A549 (cell line): Measurements from ENCODE around the gene PPP1R3C.

Source experiments
- CTCF ChIP-seq: fragments of >200 bp; sonication (Bioruptor Twin); formaldehyde crosslinking; IDR thresholded peaks from 3 replicates; pipeline ENCODE4 v1.5.1; 2016
- FOSL2 ChIP-seq, 2 experiments: fragments of 450-650 bp in 1 of 2; fragments of >200 bp in 1 of 2; sonication (Bioruptor Twin) in 1 of 2; formaldehyde crosslinking; IDR thresholded peaks; 2 replicates each; pipeline versions ENCODE4 v1.5.0 to v1.6.1; 2016 to 2020; ENCODE audit warnings: mild to moderate bottlenecking in 1 of 2, moderate library complexity in 1 of 2
- POLR2AphosphoS2 ChIP-seq: conservative IDR thresholded peaks from 2 replicates; pipeline ENCODE4 v1.6.1; 2012; ENCODE audit warnings: low read length, improper control_type of control experiment, inconsistent platforms
- RARB ChIP-seq: fragments of 250-450 bp; sonication (Bioruptor Pico); IDR thresholded peaks from 2 replicates; pipeline ENCODE4 v1.8.0; 2021; ENCODE audit warnings: mild to moderate bottlenecking, moderate library complexity
- RCOR1 ChIP-seq: fragments of 150-350 bp; IDR thresholded peaks from 2 replicates; pipeline ENCODE4 v1.6.1; 2014; ENCODE audit warnings: antibody characterized with exemption, low read length, low read depth
- RNF2 ChIP-seq: fragments of 200-600 bp; sonication (generic); IDR thresholded peaks from 2 replicates; pipeline ENCODE4 v1.6.1; 2016; ENCODE audit warnings: low read depth, mild to moderate bottlenecking, antibody characterized with exemption, moderate library complexity, borderline replicate concordance
- TFCP2L1 ChIP-seq: fragments of 250-450 bp; sonication (Bioruptor Pico); IDR thresholded peaks from 2 replicates; pipeline ENCODE4 v1.5.0; 2021; ENCODE audit warnings: mild to moderate bottlenecking
- ZC3H11A ChIP-seq: fragments of 450-650 bp; IDR thresholded peaks from 2 replicates; pipeline ENCODE4 v1.6.1; 2014; ENCODE audit warnings: antibody characterized with exemption, mild to moderate bottlenecking
- ZFP36 ChIP-seq: fragments of 450-650 bp; IDR thresholded peaks from 2 replicates; pipeline ENCODE4 v1.6.1; 2014; ENCODE audit warnings: borderline replicate concordance; ENCODE audit not compliant: partially characterized antibody
- TF ChIP-seq, protein P1 (sequence below): fragments of 450-650 bp; IDR thresholded peaks from 2 replicates; pipeline ENCODE4 v1.6.1; 2014; ENCODE audit warnings: antibody characterized with exemption
- TF ChIP-seq, protein P2 (sequence below): IDR thresholded peaks from 2 replicates; pipeline ENCODE4 v1.6.1; 2012

GRCh38 chr10:91593366-91593765, 39.5 kb downstream of the PPP1R3C start:
- TF ChIP-seq CTCF, result no peak
- TF ChIP-seq, protein P1, sequence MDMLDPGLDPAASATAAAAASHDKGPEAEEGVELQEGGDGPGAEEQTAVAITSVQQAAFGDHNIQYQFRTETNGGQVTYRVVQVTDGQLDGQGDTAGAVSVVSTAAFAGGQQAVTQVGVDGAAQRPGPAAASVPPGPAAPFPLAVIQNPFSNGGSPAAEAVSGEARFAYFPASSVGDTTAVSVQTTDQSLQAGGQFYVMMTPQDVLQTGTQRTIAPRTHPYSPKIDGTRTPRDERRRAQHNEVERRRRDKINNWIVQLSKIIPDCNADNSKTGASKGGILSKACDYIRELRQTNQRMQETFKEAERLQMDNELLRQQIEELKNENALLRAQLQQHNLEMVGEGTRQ, result no peak
- TF ChIP-seq FOSL2 (IDR thresholded peaks at IDR 0.05), result no peak
- no peak for TF ChIP-seq FOSL2 (CRISPR knock-in tag; IDR thresholded peaks at IDR 0.05)
- no peak for TF ChIP-seq TFCP2L1 (CRISPR knock-in tag)
- TF ChIP-seq RCOR1, result no peak
- TF ChIP-seq POLR2AphosphoS2, result no peak
- TF ChIP-seq RARB (CRISPR knock-in tag), result no peak
- TF ChIP-seq, protein P2, sequence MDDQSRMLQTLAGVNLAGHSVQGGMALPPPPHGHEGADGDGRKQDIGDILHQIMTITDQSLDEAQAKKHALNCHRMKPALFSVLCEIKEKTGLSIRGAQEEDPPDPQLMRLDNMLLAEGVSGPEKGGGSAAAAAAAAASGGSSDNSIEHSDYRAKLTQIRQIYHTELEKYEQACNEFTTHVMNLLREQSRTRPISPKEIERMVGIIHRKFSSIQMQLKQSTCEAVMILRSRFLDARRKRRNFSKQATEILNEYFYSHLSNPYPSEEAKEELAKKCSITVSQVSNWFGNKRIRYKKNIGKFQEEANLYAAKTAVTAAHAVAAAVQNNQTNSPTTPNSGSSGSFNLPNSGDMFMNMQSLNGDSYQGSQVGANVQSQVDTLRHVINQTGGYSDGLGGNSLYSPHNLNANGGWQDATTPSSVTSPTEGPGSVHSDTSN, result no peak
- no peak for TF ChIP-seq ZC3H11A
- TF ChIP-seq RNF2, result no peak
- TF ChIP-seq ZFP36, result no peak
